ENCODE measurements around the gene IL1B. TPM values are rescaled to one million over a fixed set of nuclear protein-coding genes. Genes with fewer than 3 reads are reported as not detected.

Gene IL1B
- total RNA-seq, 1 donor from 2014 or later = not detected

DNA sequence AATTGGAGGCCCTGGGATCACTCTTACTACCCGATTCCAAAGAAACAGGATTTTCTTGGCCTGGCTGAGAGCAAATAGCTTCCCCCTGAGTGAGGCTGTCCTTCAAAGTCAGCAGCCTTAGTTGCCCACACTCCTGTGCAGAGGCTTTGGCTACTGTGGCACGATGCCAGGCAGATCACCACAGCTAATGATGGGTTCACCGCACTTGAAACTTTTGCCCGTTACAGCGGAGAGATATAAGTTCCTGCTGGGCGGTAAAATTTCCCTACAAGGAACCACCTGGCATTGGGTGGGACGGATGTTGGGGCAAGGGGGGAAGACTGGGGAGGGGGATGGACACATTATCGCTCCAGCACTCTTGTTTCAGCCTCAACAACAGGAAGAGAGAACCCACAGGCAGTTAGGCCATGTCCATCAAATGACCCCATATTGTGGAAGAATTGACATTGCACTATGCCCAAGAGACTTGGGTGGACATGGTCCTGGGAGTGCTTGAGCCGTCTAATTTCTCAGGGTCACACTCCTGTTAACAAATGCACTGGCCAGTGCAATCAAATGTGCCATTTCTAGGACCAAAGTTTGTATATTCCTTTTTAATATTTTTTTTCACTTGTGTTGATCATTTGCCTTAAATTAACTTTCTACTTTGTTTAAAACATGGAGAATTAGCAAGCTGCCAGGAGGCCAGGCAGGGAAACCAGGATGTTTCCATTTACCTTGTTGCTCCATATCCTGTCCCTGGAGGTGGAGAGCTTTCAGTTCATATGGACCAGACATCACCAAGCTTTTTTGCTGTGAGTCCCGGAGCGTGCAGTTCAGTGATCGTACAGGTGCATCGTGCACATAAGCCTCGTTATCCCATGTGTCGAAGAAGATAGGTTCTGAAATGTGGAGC is 4.4 kb downstream of the IL1B start:
- intact Hi-C loops (cut with DNase I) = no loop called here
- ATAC-seq = no peak
- DNase-seq (ENCODE audit: missing footprints) = no peak

DNA sequence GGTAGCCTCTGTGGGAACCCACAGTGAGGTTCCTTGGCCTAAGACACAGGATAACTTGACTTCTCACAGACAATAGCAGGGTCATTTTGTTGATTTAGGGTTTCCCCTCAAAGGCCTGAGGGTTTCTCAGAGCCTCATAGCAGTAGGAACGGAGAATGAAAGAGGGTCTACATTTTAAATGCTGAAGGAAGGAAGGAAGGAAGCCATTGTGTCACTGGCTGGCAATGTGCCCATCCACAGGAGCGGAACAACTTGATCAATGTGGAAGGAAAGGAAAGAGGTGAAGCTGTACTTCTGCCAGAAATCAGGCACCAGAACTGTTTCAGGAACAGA is 5.1 kb downstream of the IL1B start:
- ATAC-seq (no peak), DNase-seq (ENCODE audit: missing footprints) (no peak)
- intact Hi-C loops (cut with DNase I) = no loop called here

DNA sequence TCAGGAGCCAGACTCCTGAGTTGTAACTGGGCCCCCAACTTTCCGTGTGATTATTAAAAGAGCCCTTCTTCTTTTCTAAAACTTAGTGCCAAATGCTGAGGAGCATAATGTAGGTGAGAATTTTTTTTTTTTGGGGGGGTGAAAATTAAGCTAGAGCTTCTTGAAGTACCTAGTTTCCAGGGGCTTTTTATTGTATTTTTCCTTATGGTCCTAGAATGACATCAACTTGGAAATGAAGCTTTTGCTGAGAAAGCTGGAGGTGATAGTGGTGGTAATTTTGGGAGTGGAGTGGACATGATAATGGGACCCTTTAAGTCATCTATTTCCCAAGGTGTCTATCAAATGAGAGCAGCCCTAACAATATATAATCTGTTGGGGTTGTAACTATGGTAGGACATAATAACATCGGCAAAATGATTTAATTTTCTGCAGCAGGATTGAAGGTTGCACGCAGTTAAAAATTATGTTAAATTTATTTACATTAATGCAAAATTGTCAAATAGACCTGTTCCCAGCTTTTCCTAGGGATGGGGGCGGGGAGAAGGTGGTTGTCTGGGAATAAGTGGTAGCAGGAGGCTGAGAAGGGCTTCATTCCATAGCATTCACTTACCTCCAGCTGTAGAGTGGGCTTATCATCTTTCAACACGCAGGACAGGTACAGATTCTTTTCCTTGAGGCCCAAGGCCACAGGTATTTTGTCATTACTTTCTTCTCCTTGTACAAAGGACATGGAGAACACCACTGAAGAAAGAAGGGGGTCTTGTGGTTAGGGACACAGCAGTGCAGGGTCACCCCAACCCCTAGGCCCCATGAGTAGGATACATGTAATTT is 5.7 kb downstream of the IL1B start:
- ATAC-seq = no peak
- intact Hi-C loops (cut with DNase I) = no loop called here
- no peak for DNase-seq (ENCODE audit: missing footprints)

DNA sequence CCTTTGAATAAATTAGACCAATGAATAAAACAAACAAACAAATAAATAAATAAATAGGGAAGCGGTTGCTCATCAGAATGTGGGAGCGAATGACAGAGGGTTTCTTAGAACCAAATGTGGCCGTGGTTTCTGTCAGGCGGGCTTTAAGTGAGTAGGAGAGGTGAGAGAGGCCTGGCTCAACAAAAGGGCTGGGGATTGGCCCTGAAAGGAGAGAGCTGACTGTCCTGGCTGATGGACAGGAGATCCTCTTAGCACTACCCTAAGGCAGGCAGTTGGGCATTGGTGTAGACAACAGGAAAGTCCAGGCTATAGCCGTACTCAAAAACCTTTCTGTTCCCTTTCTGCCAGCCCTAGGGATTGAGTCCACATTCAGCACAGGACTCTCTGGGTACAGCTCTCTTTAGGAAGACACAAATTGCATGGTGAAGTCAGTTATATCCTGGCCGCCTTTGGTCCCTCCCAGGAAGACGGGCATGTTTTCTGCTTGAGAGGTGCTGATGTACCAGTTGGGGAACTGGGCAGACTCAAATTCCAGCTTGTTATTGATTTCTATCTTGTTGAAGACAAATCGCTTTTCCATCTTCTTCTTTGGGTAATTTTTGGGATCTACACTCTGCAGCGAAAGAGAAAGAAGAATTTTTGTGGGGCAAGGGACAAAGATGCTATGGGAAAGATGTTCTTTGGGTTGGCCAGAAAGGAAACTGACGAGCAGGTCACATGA is 6.5 kb downstream of the IL1B start:
- DNase-seq (ENCODE audit: missing footprints) (no peak), ATAC-seq (no peak)
- intact Hi-C loops (cut with DNase I) = no loop called here

DNA sequence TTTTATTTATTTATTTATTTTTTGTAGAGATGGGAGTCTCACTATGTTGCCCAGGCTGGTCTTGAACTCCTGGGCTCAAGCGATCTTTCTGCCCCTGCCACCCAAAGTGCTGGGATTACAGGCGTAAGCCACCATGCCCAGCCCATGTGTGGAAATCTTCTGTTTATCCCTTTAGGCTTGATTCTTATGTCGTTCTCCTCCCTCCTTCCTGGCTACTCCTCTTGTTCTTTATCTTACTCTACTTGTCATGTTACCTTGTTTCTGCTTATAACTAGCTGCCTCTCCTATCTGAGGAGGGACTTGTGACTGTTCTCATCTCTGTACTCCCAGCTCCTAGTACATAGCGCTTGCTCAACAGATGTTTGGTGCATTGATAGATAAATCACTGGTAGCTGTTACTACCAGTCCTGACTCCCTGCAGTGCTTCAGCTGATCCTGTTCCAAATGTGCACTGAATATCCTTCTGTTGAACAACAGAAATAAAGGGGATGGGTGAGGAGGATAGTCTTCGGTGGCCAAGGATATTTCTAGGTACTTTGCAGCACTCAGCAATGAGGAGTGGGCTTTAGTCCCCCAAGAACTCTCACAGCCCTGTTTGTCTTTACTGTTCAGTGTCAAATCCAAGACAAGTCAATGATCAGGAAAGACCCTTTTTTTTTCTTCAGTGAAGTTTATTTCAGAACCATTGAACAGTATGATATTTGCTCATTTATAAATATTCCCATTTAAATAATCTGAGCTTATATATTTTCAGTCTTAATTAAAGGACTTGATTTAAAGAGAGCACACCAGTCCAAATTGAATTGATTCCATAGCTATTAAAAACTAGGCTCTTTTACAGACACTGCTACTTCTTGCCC is 7.2 kb downstream of the IL1B start:
- intact Hi-C loops (cut with DNase I) = no loop called here
- no peak for DNase-seq (ENCODE audit: missing footprints)
- ATAC-seq = no peak

DNA sequence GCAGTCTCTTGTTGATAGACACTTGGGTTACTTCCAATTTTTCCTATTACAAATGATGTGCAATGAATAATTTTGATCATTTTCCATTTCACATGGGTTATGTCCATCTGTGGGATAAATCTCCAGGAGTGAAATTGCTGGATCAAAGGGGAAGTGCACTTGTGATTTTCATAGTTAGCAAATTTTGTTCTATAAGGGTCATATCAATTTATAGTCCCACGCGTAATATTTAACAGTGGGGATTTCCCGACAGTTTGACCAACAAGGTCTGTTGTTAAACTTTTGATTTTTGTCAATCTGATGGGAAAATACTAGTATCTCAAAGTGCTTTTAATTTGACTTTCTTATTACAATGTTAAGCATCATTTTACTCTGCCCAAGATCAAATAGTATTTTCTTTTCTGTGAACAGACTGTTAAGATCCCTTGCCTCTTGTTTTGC is 8.3 kb downstream of the IL1B start:
- no peak for ATAC-seq
- DNase-seq (ENCODE audit: missing footprints) = no peak
- intact Hi-C loops (cut with DNase I) = no loop called here

DNA sequence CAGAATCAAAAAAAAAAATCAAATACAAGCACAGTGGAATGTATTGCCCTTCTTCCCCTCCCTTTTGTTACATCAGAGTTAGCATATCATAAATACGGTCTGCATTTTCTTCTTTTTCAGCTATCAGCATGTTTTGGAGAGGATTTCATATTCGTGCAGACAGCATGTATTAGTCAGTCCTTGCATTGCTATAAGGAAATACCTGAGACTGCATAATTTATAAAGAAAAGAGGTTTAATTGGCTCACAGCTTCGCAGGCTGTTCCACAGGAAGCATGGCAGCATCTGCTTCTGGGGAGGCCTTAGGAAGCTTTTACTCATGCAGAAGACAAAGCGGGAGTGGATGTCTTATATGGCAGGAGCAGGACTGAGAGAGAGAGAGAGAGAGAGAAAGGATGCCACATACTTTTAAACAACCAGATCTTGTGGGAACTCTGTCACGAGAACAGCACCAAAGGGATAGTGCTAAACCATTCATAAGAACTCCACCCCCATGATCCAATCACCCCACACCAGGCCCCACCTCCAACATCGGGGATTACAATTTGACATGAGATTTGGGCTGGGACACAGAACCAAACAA is 8.9 kb downstream of the IL1B start:
- intact Hi-C loops (cut with DNase I) = no loop called here
- ATAC-seq (no peak), DNase-seq (ENCODE audit: missing footprints) (no peak)

DNA sequence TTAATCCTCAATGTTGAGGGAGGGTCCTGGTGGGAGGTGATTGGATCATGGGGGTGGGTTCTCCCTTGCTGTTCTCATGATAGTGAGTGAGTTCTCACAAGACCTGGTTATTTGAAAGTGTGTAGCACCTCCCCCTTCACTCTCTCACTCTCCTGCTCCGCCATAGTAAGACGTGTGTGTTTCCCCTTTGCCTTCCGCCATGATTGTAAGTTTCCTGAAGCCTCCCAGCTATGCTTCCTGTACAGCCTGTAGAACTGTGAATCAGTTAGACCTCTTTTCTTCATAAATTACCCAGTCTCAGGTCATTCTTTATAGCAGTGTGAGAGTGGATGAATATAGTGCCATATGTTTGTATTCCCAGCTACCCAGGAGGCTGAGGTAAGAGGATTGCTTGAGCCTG is 9.6 kb downstream of the IL1B start:
- intact Hi-C loops (cut with DNase I) = no loop called here
- no peak for ATAC-seq
- no peak for DNase-seq (ENCODE audit: missing footprints)

DNA sequence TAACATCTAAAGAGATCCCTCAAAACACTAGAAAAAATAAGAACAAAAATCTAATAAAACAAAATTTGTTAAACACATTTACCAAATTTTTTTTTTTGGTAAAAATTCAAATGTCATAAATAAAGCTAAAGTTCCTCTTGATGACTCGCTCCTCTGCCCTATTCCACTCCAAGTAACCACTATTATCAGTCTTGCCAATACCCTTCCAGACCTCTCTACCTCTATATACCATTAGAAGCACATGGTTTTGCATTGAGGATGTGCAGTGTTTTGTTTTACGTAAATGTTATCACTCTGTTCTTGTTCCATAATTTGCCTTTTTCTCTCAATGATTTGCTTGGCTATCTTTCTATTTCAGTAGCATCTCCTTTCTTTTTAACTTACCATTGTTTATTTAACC is 10.9 kb downstream of the IL1B start:
- no peak for ATAC-seq
- intact Hi-C loops (cut with DNase I) = no loop called here

DNA sequence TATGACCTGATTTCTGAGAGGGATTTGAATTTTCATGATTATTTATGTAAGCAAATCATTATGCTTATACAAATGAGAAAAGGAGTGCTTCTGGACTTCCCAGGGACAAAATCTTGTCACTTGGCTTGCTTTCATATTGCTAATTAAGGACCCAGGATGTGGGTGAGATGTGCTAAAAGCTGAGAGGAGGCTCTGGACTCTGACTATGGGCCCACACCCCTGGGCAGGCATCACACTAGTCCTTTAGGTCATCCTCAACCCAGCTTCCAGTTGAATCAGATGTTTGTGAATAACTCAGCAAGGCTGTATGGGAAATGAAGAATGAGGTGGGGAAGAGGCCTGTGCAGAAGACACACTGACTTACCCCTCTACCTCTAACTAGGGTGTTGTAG is 11.9 kb downstream of the IL1B start:
- DNase-seq (ENCODE audit: missing footprints) (no peak), ATAC-seq (no peak)
- intact Hi-C loops (cut with DNase I) = no loop called here

More for the DNA sequence above, 10.9 kb downstream of the IL1B start:
- no peak for DNase-seq (ENCODE audit: missing footprints)

DNA sequence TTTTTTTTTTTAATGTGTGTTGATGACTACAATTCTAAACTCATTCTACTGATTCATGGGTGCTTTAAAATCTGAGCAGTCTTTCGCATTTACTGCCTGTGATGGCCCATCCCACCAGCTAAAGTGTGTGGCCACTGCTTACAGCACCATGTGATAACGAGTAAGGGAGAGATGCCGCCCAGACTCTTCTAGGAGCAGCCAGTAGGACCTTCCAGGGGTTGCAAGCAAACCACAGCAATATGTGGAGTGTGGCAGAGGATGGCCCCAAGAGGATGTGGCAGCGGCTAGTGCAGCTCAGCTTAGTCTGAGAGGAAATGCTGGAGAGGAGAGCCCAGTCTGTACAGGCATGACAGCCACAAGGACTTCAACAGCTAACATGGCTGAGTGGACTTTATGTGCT is 14.9 kb downstream of the IL1B start:
- ATAC-seq = no peak
- DNase-seq (ENCODE audit: missing footprints) = no peak
- intact Hi-C loops (cut with DNase I) = no loop called here

DNA sequence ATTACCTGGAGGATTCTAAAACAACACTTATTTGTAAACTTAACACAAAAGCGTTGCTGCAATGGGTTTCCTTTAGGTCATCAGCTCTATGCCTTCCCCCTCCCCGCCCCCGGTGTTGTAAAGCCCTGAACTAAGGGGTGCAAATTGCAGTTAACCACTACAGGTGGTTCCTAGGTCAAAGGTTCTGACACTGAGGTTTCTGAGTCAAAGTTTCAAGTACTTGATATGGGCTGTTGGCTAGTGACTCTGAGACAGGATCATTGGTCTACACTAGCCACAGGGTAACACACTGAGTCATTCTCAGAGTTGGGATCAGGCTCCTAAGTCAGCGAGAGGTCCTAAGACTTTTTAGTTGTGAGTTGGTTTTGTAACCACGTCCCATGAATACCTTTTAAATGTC is 15.4 kb downstream of the IL1B start:
- intact Hi-C loops (cut with DNase I) = no loop called here
- no peak for DNase-seq (ENCODE audit: missing footprints)

DNA sequence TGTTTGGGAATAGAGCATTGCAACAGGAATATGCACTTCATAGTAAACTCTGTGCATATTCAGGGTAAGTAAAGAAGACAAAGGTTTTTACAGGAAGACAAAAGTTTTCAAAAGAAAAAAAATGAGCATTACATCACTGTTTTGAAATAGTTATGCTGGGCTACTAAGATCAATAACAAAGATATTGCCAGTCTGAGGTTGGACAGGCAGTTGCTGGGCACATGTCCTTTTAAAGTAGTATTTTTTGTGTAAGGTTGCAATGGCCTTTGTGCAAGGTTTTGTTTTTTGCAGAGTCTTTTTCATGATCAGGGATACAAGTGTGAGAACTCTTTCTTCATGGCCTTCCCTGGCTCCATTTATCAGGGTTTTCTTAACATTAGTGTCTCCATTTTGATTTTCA is 16.2 kb downstream of the IL1B start:
- intact Hi-C loops (cut with DNase I) = no loop called here
- DNase-seq (ENCODE audit: missing footprints) (no peak), ATAC-seq (no peak)

More for the DNA sequence above, 15.4 kb downstream of the IL1B start:
- ATAC-seq = no peak

DNA sequence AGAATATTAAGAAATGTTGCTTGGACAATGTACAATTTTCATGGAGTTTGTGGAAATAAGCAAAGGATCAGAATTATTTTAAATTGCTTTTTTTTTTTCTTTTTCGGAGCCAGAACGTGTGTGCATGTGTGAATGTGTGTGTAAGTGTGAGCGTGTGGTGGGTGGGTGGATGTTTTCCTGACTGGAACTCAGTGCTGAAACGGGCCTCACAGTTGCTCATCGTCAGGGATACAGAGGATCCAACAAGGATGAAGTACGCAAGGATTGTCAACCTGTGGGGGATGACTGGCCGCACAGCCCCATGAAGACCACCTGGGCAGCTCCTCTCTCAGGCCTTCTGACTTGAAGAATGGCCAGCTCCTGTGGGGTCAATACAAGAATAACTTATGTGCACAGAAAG is 17.5 kb downstream of the IL1B start:
- ATAC-seq (no peak), DNase-seq (ENCODE audit: missing footprints) (no peak)
- intact Hi-C loops (cut with DNase I) = no loop called here

DNA sequence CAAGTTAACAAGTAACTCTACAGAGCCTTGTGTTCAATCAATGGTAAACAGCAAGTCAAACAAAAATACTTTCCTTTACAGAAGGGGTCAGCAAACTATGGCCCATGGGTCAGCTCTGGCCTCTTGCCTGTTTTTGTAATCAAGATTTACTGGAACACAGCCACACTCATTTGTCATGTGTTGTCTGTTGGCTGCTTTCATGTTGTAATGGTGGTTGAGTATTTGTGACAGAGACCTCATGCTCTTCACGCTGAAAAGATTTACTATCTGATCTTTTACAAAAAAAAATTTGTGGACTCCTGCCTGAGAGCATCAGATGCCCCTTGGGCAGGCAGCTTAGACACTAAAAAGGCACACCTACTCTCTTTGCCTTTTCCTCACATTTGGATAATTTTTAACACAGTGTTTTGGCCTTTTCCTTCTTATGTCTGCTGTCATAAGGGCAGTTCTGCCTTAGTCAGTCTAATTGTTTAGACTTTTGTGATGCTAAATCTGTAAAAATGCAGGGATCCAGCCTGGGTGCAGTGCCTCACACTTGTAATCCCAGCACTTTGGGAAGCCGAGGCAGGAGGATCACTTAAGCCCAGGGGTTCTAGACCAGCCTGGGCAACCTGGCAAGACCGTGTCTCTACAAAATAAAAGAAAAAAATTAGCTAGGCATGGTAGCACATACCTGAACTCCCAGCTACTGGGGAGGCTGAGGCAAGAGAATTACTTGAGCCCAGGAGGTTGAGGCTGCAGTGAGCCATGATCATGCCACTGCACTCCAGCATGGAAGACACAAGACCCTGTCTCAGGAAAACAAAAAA is 18.3 kb downstream of the IL1B start:
- DNase-seq (ENCODE audit: missing footprints) = no peak
- intact Hi-C loops (cut with DNase I) = no loop called here
- no peak for ATAC-seq

DNA sequence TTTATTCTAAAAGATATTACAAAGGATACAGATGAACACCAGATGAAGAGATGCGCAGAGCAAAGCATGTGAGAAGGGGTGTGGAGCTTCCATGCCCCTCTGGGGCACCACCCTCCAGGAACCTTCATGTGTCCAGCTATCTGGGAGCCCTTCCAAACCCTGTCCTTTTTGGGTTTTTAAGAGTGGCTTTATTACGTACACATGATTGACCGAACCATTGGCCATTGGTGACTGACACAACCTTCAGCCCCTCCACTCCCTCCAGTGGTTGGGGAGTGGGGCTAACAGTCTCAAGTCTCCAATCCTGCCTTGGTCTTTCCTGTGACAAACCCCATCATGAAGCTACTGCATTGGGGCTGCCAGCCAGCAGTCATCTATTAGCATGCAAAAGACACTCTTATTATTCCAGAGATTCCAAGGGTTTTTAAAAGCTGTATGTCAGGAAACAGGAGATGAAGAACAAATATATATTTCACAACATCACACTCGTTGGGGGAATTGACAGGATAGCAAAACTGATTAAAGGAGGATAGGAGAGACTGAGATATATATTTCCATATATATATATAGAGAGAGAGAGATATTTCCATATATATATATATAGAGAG is 19.4 kb downstream of the IL1B start:
- DNase-seq (ENCODE audit: missing footprints) = no peak
- ATAC-seq = no peak
- intact Hi-C loops (cut with DNase I) = no loop called here

DNA sequence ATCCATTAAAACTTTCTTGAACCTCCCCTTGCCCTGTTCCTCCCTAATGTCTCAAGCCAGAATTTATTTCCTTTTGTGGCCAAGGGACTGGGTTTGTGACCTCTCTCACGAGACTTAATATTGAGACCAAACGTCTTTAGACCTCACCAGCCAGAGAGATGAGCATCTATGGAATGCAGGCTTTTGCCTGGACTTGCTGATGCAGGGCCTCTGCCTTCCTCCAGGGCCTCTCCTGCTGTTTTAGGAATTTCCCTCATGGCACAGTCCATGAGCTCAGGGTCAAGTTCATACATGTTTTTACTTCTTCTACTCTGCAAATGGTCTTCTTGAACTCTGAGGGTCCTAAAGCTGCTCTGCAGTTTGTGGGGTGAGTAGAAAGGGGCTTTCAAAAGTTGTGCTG is 22.3 kb downstream of the IL1B start:
- no peak for ATAC-seq
- DNase-seq (ENCODE audit: missing footprints) = no peak
- intact Hi-C loops (cut with DNase I) = no loop called here

Measured in Right ventricle myocardium inferior (tissue), 1 donor.